ENCODE data around the gene RGP1. TPM values are rescaled to one million over a fixed set of nuclear protein-coding genes. Genes with fewer than 3 reads are reported as not detected.

Gene RGP1
- total and polyA plus RNA-seq, 2 experiments from 2014 or later, result 4.7 to 19.1 TPM

- Histone ChIP-seq H3K9ac (no peak overlapping the region), H3K4me2 (ENCODE audit: unreplicated experiment) (no peak overlapping the region), H3F3A (ENCODE audit: insufficient read depth) (peaks cover 7% of the 10 kb centered on the region; the same call in 1 of the 2 replicates), H4K20me1 (ENCODE audit: insufficient read depth) (no peaks in the 10 kb centered on the region), H2AFZ (no peak overlapping the region), H3K9me3 (ENCODE audit: low read depth) (no peaks in the 10 kb centered on the region), H3K4me1 (ENCODE audit: insufficient read depth) (peaks cover 7% of the 10 kb centered on the region), H3K27ac (no peak overlapping the region), H3K36me3 (ENCODE audit: low read depth) (no peaks in the 10 kb centered on the region), H3K27me3 (replicated peaks; ENCODE audit: insufficient read depth) (peaks cover 21% of the 10 kb centered on the region), H3K79me2 (ENCODE audit: insufficient read depth) (no peaks in the 10 kb centered on the region), H3K4me3 (no peak overlapping the region), H3K9me2 (ENCODE audit: insufficient read depth) (no peaks in the 10 kb centered on the region)
- TF ChIP-seq EZH2 (IDR thresholded peaks at IDR 0.05; ENCODE audit: insufficient read depth, poor library complexity, severe bottlenecking), result no peak
- TF ChIP-seq EZH2phosphoT487 (IDR thresholded peaks at IDR 0.05; ENCODE audit: insufficient read depth, low read depth), result no peak
- in situ Hi-C loops (cut with MboI), result no loop called here
- 77 to 79% methylated on average over 7 of the region's 7 CpGs for WGBS, 2 experiments (ENCODE audit: low coverage in 1 of 2, low lambda C conversion rate in 2 of 2, missing lambda C conversion rate in 2 of 2)
- DNase-seq, result no peak
These were observed 26.0 kb downstream of the RGP1 start for GRCh38 chr9:35774907-35775635.

- H2AFZ ChIP-seq, result no peak overlapping the region
- no peaks in the 10 kb centered on the region for H3K9me2 ChIP-seq (ENCODE audit: insufficient read depth)
- H3K9ac ChIP-seq, result no peak overlapping the region
- H3K9me3 ChIP-seq (ENCODE audit: low read depth), result no peaks in the 10 kb centered on the region
- H3K4me3 ChIP-seq, result no peak overlapping the region
- H3K79me2 ChIP-seq (ENCODE audit: insufficient read depth), result no peaks in the 10 kb centered on the region
- TF ChIP-seq EZH2phosphoT487 (IDR thresholded peaks at IDR 0.05; ENCODE audit: insufficient read depth, low read depth) (no peak), EZH2 (IDR thresholded peaks at IDR 0.05; ENCODE audit: insufficient read depth, poor library complexity, severe bottlenecking) (no peak)
- H3K27me3 ChIP-seq (replicated peaks; ENCODE audit: insufficient read depth), result peaks cover 27% of the 10 kb centered on the region
- no peak for DNase-seq
- WGBS, 2 experiments (ENCODE audit: low coverage in 1 of 2, low lambda C conversion rate in 2 of 2, missing lambda C conversion rate in 2 of 2), result 82 to 94% methylated on average over 4 of the region's 4 CpGs
- peaks cover 7% of the 10 kb centered on the region for H3K4me1 ChIP-seq (ENCODE audit: insufficient read depth)
- H3K27ac ChIP-seq, result no peak overlapping the region
- H4K20me1 ChIP-seq (ENCODE audit: insufficient read depth), result no peaks in the 10 kb centered on the region
- H3F3A ChIP-seq (ENCODE audit: insufficient read depth), result peaks cover 7% of the 10 kb centered on the region; the same call in 1 of the 2 replicates
- in situ Hi-C loops (cut with MboI), result no loop called here
- no peak overlapping the region for H3K4me2 ChIP-seq (ENCODE audit: unreplicated experiment)
- no peaks in the 10 kb centered on the region for H3K36me3 ChIP-seq (ENCODE audit: low read depth)
These were observed 26.9 kb downstream of the RGP1 start for GRCh38 chr9:35776018-35776417.

- no peak overlapping the region for H3K27ac ChIP-seq
- H3K9me3 ChIP-seq (ENCODE audit: low read depth), result no peaks in the 10 kb centered on the region
- DNase-seq, result no peak
- in situ Hi-C loops (cut with MboI), result no loop called here
- H3F3A ChIP-seq (ENCODE audit: insufficient read depth), result no peaks in the 10 kb centered on the region
- WGBS, 2 experiments (ENCODE audit: low coverage in 1 of 2, low lambda C conversion rate in 2 of 2, missing lambda C conversion rate in 2 of 2), result 64 to 68% methylated on average over 3 of the region's 3 CpGs
- no peaks in the 10 kb centered on the region for H3K79me2 ChIP-seq (ENCODE audit: insufficient read depth)
- no peaks in the 10 kb centered on the region for H3K9me2 ChIP-seq (ENCODE audit: insufficient read depth)
- no peak overlapping the region for H2AFZ ChIP-seq
- H3K4me1 ChIP-seq (ENCODE audit: insufficient read depth), result no peaks in the 10 kb centered on the region
- no peak overlapping the region for H3K4me3 ChIP-seq
- H3K27me3 ChIP-seq (replicated peaks; ENCODE audit: insufficient read depth), result peaks cover 27% of the 10 kb centered on the region
- no peaks in the 10 kb centered on the region for H4K20me1 ChIP-seq (ENCODE audit: insufficient read depth)
- no peaks in the 10 kb centered on the region for H3K36me3 ChIP-seq (ENCODE audit: low read depth)
- H3K9ac ChIP-seq, result no peak overlapping the region
- no peak overlapping the region for H3K4me2 ChIP-seq (ENCODE audit: unreplicated experiment)
- TF ChIP-seq EZH2phosphoT487 (IDR thresholded peaks at IDR 0.05; ENCODE audit: insufficient read depth, low read depth) (no peak), EZH2 (IDR thresholded peaks at IDR 0.05; ENCODE audit: insufficient read depth, poor library complexity, severe bottlenecking) (no peak)
These were observed 29.4 kb downstream of the RGP1 start for GRCh38 chr9:35778496-35778895.

GRCh38 chr9:35781066-35781465, 32.0 kb downstream of the RGP1 start:
- no peaks in the 10 kb centered on the region for H3K79me2 ChIP-seq (ENCODE audit: insufficient read depth)
- no peak overlapping the region for H3K4me2 ChIP-seq (ENCODE audit: unreplicated experiment)
- no peaks in the 10 kb centered on the region for H3K36me3 ChIP-seq (ENCODE audit: low read depth)
- H3K9ac ChIP-seq, result no peak overlapping the region
- no peaks in the 10 kb centered on the region for H4K20me1 ChIP-seq (ENCODE audit: insufficient read depth)
- H2AFZ ChIP-seq, result no peak overlapping the region
- H3K9me2 ChIP-seq (ENCODE audit: insufficient read depth), result no peaks in the 10 kb centered on the region
- no peaks in the 10 kb centered on the region for H3K9me3 ChIP-seq (ENCODE audit: low read depth)
- in situ Hi-C loops (cut with MboI), result loop anchor here (10.0 kb wide), 1 partner anchor 104 kb away; no protein-coding TSS in a partner anchor
- no peak overlapping the region for H3K27ac ChIP-seq
- WGBS, 2 experiments (ENCODE audit: low coverage in 1 of 2, low lambda C conversion rate in 2 of 2, missing lambda C conversion rate in 2 of 2), result 66 to 75% methylated on average over 2 of the region's 2 CpGs
- H3K4me3 ChIP-seq, result no peak overlapping the region
- no peak for DNase-seq
- H3K4me1 ChIP-seq (ENCODE audit: insufficient read depth), result no peaks in the 10 kb centered on the region
- H3F3A ChIP-seq (ENCODE audit: insufficient read depth), result no peaks in the 10 kb centered on the region
- TF ChIP-seq EZH2 (IDR thresholded peaks at IDR 0.05; ENCODE audit: insufficient read depth, poor library complexity, severe bottlenecking), result no peak
- TF ChIP-seq EZH2phosphoT487 (IDR thresholded peaks at IDR 0.05; ENCODE audit: insufficient read depth, low read depth), result no peak
- H3K27me3 ChIP-seq (replicated peaks; ENCODE audit: insufficient read depth), result peaks cover 27% of the 10 kb centered on the region

Measured in GM23248 (cell line).